ENCODE data around the gene SGCG. TPM values are rescaled to one million over a fixed set of nuclear protein-coding genes. Genes with fewer than 3 reads are reported as not detected.
"Not testable (repeated sequence)": the region's sequence is repeated elsewhere in the genome, so short reads cannot be mapped to it uniquely, and the experiment has no call there.

The SGCG gene
- total RNA-seq, 1 donor from 2014 or later = not detected

GRCh38 chr13:23292586-23292985 is 111.8 kb downstream of the SGCG start:
- no peak for DNase-seq (ENCODE audit: extremely low spot score in 2 of 2)
- intact Hi-C loops (cut with DNase I) = no loop called here
- Histone ChIP-seq H3K36me3 (no peaks in the 10 kb centered on the region), H3K4me1 (no peaks in the 10 kb centered on the region), H3K4me3 (no peak overlapping the region), H3K27ac (no peak overlapping the region), H3K9me3 (no peaks in the 10 kb centered on the region), H3K27me3 (no peaks in the 10 kb centered on the region)
- no peak for TF ChIP-seq POLR2AphosphoS5 (IDR thresholded peaks at IDR 0.05; ENCODE audit: insufficient read depth in 1 of 2, low read depth in 1 of 2)
- TF ChIP-seq POLR2A (IDR thresholded peaks at IDR 0.05) = no peak
- TF ChIP-seq CTCF (IDR thresholded peaks at IDR 0.05) = no peak

- H3K27me3 ChIP-seq; DNase-seq (ENCODE audit: extremely low spot score in 2 of 2); H3K4me1 ChIP-seq; H3K27ac ChIP-seq; H3K9me3 ChIP-seq; H3K4me3 ChIP-seq; H3K36me3 ChIP-seq; intact Hi-C loops (cut with DNase I): not testable (repeated sequence)
Measured at GRCh38 chr13:23314837-23315236, 134.1 kb downstream of the SGCG start.

- Histone ChIP-seq H3K4me3 (no peak overlapping the region), H3K27ac (no peak overlapping the region), H3K9me3 (no peaks in the 10 kb centered on the region), H3K4me1 (peaks cover 23% of the 10 kb centered on the region), H3K27me3 (no peaks in the 10 kb centered on the region), H3K36me3 (no peaks in the 10 kb centered on the region)
- intact Hi-C loops (cut with DNase I) = loop anchor here (5.0 kb wide), 1 partner anchor 292 kb away; no protein-coding TSS in a partner anchor
- DNase-seq (ENCODE audit: extremely low spot score in 2 of 2) = no peak
- no peak for TF ChIP-seq POLR2AphosphoS5 (IDR thresholded peaks at IDR 0.05; ENCODE audit: insufficient read depth in 1 of 2, low read depth in 1 of 2)
- no peak for TF ChIP-seq CTCF (IDR thresholded peaks at IDR 0.05)
- TF ChIP-seq POLR2A (IDR thresholded peaks at IDR 0.05) = no peak
Measured at GRCh38 chr13:23319883-23320224, 139.1 kb downstream of the SGCG start.

- Histone ChIP-seq H3K27ac (no peak overlapping the region), H3K4me3 (peak overlapping the region in 1 of 2 donors; percentile 27), H3K36me3 (no peaks in the 10 kb centered on the region), H3K9me3 (no peaks in the 10 kb centered on the region), H3K4me1 (peaks cover 23% of the 10 kb centered on the region), H3K27me3 (no peaks in the 10 kb centered on the region)
- TF ChIP-seq POLR2AphosphoS5 (IDR thresholded peaks at IDR 0.05; ENCODE audit: insufficient read depth in 1 of 2, low read depth in 1 of 2) (no peak), POLR2A (IDR thresholded peaks at IDR 0.05) (no peak), CTCF (IDR thresholded peaks at IDR 0.05) (no peak)
- no peak for DNase-seq (ENCODE audit: extremely low spot score in 2 of 2)
- intact Hi-C loops (cut with DNase I) = loop anchor here (5.0 kb wide), 1 partner anchor 291 kb away; no protein-coding TSS in a partner anchor
Measured at GRCh38 chr13:23320926-23321534, 140.3 kb downstream of the SGCG start.

- H3K4me3 ChIP-seq = peak overlapping the region in 1 of 2 donors; percentile 27
Measured at GRCh38 chr13:23321535-23322241, 140.9 kb downstream of the SGCG start.

More at GRCh38 chr13:23321535-23322241, 140.9 kb downstream of the SGCG start:
- H3K9me3 ChIP-seq = no peaks in the 10 kb centered on the region
- intact Hi-C loops (cut with DNase I) = loop anchor here (5.0 kb wide), 1 partner anchor 291 kb away; no protein-coding TSS in a partner anchor
- no peaks in the 10 kb centered on the region for H3K36me3 ChIP-seq
- no peak for TF ChIP-seq POLR2AphosphoS5 (IDR thresholded peaks at IDR 0.05; ENCODE audit: insufficient read depth in 1 of 2, low read depth in 1 of 2)
- TF ChIP-seq POLR2A (IDR thresholded peaks at IDR 0.05) = no peak
- TF ChIP-seq CTCF (IDR thresholded peaks at IDR 0.05) = no peak
- H3K27me3 ChIP-seq = no peaks in the 10 kb centered on the region
- H3K27ac ChIP-seq = no peak overlapping the region
- peaks cover 23% of the 10 kb centered on the region for H3K4me1 ChIP-seq
- no peak for DNase-seq (ENCODE audit: extremely low spot score in 2 of 2)

All from vagina (tissue), 2 donors.